Naive thymus-derived CD4-positive, alpha-beta T cell (primary cell): ENCODE measurements around the gene LCMT1. TPM values are rescaled to one million over a fixed set of nuclear protein-coding genes. Genes with fewer than 3 reads are reported as not detected.

Experiments
- ATAC-seq: fragments of 150-1000 bp; cut with Tn5 transposase; 2 replicates; pipeline ENCODE4 v1.10.0; 2021; ENCODE audit warnings: mild to moderate bottlenecking, moderate library complexity
- CTCF ChIA-PET: fragments of 350-600 bp; sonication (Branson Sonifier 250); formaldehyde crosslinking; loops from one replicate; lab custom pipeline; 2021; ENCODE audit warnings: antibody characterized with exemption; lab: Charles Lee
- POLR2A ChIA-PET: fragments of 350-600 bp; sonication (Branson Sonifier 250); formaldehyde crosslinking; loops from one replicate; lab custom pipeline; 2021; ENCODE audit warnings: antibody characterized with exemption, inconsistent platforms; lab: Charles Lee
- DNase-seq, 9 donors: peaks; one replicate each; pipeline versions ENCODE4 v3.0.0 to v3.0.0-alpha.2; 2020 to 2022; ENCODE audit warnings: mixed read lengths in 1 of 9
- H3K27ac ChIP-seq: one replicate; pipeline ENCODE4 v1.7.0; 2013; ENCODE audit warnings: mild to moderate bottlenecking, low read depth, low read length, moderate library complexity
- H3K27me3 ChIP-seq, 2 donors: one replicate each; pipeline ENCODE4 v1.7.0; 2013; ENCODE audit warnings: low read length in 2 of 2, mild to moderate bottlenecking in 2 of 2, moderate library complexity in 2 of 2; ENCODE audit not compliant: control insufficient read depth in 2 of 2, insufficient read depth in 2 of 2
- H3K36me3 ChIP-seq, 3 experiments: 1 replicate in 2 of 3; 2 replicates in 1 of 3; pipeline ENCODE4 v1.7.0; 2013; ENCODE audit warnings: low read length in 3 of 3, mild to moderate bottlenecking in 3 of 3, moderate library complexity in 1 of 3; ENCODE audit not compliant: insufficient read depth in 3 of 3, control insufficient read depth in 2 of 3
- H3K4me1 ChIP-seq, 2 donors: one replicate each; pipeline ENCODE4 v1.7.0; 2013; ENCODE audit warnings: low read length in 2 of 2, mild to moderate bottlenecking in 2 of 2, moderate library complexity in 1 of 2; ENCODE audit not compliant: control insufficient read depth in 2 of 2, insufficient read depth in 2 of 2
- H3K4me3 ChIP-seq: 2 replicates; pipeline ENCODE4 v1.7.0; 2013; ENCODE audit warnings: mild to moderate bottlenecking, low read length
- H3K9me3 ChIP-seq, 3 experiments: 1 replicate in 2 of 3; 2 replicates in 1 of 3; pipeline ENCODE4 v1.7.0; 2013; ENCODE audit warnings: low read length in 3 of 3; ENCODE audit not compliant: control insufficient read depth in 2 of 3
- H3K27ac Mint-ChIP-seq, 9 donors: one replicate each; pipeline ENCODE4 v1.8.0; 2020 to 2022; ENCODE audit warnings: mixed read lengths in 9 of 9, mild to moderate bottlenecking in 8 of 9, moderate library complexity in 5 of 9, inconsistent platforms in 2 of 9
- H3K27me3 Mint-ChIP-seq, 5 donors: one replicate each; pipeline ENCODE4 v1.8.0; 2021 to 2022; ENCODE audit warnings: mixed read lengths in 5 of 5, mild to moderate bottlenecking in 1 of 5
- H3K36me3 Mint-ChIP-seq, 5 donors: one replicate each; pipeline ENCODE4 v1.8.0; 2020 to 2022; ENCODE audit warnings: mixed read lengths in 5 of 5, mild to moderate bottlenecking in 3 of 5, inconsistent platforms in 1 of 5
- H3K4me1 Mint-ChIP-seq, 7 donors: one replicate each; pipeline ENCODE4 v1.8.0; 2020 to 2022; ENCODE audit warnings: mixed read lengths in 7 of 7, mild to moderate bottlenecking in 3 of 7, inconsistent platforms in 1 of 7
- H3K4me3 Mint-ChIP-seq, 10 donors: one replicate each; pipeline ENCODE4 v1.8.0; 2020 to 2022; ENCODE audit warnings: mild to moderate bottlenecking in 10 of 10, mixed read lengths in 10 of 10, moderate library complexity in 6 of 10, inconsistent platforms in 2 of 10
- H3K9me3 Mint-ChIP-seq, 11 donors: one replicate each; pipeline ENCODE4 v1.8.0; 2020 to 2022; ENCODE audit warnings: mixed read lengths in 11 of 11, mild to moderate bottlenecking in 4 of 11, inconsistent platforms in 1 of 11, moderate library complexity in 1 of 11
- intact Hi-C, 2 donors: fragments of 100-400 bp; cut with micrococcal nuclease; formaldehyde crosslinking; loops; one replicate each; pipeline ENCODE4 v1.15.1; 2023
- polyA plus RNA-seq, 2 donors: library from polyadenylated mRNA; unstranded; fragments of 300-500 nt; fragmentation: Illumina TruSeq; gene quantifications; one replicate each; pipeline ENCODE4 v1.2.3, GENCODE V29; 2021
- total RNA-seq, 6 experiments: library from RNA in 5 of 6; stranded (reverse) in 5 of 6; gene quantifications; 1 replicate in 5 of 6; 2 replicates in 1 of 6; pipeline ENCODE4 v1.2.3 and lab custom pipeline; 2021 to 2026

The LCMT1 gene
- total and polyA plus RNA-seq, 7 experiments from 2014 or later: 30.2 to 58.4 (median 36.8) TPM

DNA sequence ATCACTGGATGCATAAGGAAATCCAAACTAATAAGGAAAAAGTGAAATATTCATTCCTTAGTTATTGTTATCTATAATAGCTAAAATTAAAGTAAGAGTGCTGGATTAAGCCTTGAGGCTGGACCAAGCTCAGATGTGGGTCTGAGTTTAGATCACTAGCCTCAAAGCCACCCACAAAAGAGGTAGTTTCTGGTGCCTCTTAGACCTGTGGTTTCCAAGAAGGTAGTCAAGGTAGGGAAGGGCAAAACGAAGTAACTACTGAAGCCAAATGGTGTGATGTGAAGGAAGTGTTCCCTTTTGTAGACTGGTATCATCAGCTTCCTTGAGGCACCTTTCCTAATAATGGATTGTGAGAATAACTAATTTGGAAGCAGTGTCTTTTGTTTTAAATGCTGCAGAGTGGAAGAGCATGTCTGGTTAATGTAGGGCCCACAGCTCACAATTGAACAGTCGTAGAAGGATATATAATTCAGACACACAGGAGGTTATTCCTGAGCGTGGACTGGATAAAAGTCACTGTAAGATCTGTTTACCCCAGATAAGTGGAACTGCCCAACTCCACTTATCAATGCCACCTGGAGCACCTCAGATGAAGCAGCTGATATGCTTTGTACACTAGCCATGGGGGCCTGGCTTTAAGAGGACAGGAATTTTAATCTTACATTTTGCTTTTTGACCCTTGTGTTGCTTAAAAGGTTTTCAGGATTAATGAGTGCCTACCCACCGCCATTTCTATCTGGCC, 31.7 kb upstream of the LCMT1 start:
- Histone ChIP-seq H3K4me1 (no peaks in the 10 kb centered on the region), H3K27ac (no peak overlapping the region), H3K9me3 (no peaks in the 10 kb centered on the region), H3K4me3 (no peak overlapping the region), H3K36me3 (no peaks in the 10 kb centered on the region), H3K27me3 (no peaks in the 10 kb centered on the region)
- H3K4me1 Mint-ChIP-seq: no peaks in the 10 kb centered on the region
- intact Hi-C loops: no loop called here
- CTCF ChIA-PET: interaction anchor here (0.7 to 1.2 kb wide), 2 partner anchors 12 to 18 kb away, joined by 3 to 5 read pairs; no protein-coding TSS in a partner anchor
- H3K27me3 Mint-ChIP-seq: peaks cover 0 to 2% (median 0%) of the 10 kb centered on the region in 5 donors
- H3K36me3 Mint-ChIP-seq: peaks cover 0 to 25% (median 4%) of the 10 kb centered on the region in 5 donors
- no peak overlapping the region for H3K4me3 Mint-ChIP-seq
- H3K27ac Mint-ChIP-seq: no peak overlapping the region
- DNase-seq: no peak
- no peaks in the 10 kb centered on the region for H3K9me3 Mint-ChIP-seq
- no peak for ATAC-seq
- POLR2A ChIA-PET: interaction anchor here (1.2 to 1.6 kb wide), 3 partner anchors 14 to 28 kb away, joined by 3 to 6 read pairs (median 3); no protein-coding TSS in a partner anchor

DNA sequence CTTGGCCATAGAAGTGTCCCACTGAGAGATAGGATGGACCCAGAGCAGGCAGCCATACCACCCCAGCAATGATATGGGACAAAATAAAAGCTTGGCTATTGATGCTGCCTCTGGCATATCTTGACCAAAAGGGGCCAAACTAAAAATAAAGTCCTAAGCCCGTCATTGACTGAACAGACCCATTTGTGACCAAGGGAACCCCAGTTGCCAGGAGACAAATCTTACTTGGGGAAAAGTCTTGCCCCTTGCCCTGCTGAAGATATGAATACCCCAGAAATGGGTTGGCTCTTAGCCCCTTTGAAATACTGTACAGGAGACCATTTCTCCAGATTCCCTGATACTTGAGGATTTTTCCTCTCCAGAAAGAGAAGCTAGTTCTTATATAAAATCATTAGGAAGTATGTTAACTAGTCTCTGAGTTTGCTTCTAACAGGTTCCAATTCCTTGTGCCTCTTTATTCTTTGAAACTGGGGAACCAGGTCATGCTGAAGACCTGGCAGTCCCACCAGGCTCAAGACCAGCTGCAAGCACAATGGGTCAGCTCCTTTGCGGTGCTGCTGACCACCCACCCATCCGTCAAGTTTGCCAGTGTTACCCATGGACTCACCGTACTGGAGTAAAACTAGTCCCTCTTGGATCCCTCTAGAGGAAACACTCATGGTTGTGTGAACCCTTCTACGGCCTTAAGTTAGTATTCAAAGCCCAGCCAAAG, 31.0 kb upstream of the LCMT1 start:
- H3K4me1 ChIP-seq: no peaks in the 10 kb centered on the region
- ATAC-seq (no peak), DNase-seq (no peak)
- H3K9me3 Mint-ChIP-seq: no peaks in the 10 kb centered on the region
- peak overlapping the region in 2 of 9 donors; percentile 4 to 19 for H3K27ac Mint-ChIP-seq
- H3K9me3 ChIP-seq: no peaks in the 10 kb centered on the region
- no peaks in the 10 kb centered on the region for H3K4me1 Mint-ChIP-seq
- H3K27me3 ChIP-seq: no peaks in the 10 kb centered on the region
- no peaks in the 10 kb centered on the region for H3K36me3 ChIP-seq
- CTCF ChIA-PET: interaction anchor here (0.6 to 0.7 kb wide), 2 partner anchors 13 to 19 kb away, joined by 3 to 4 read pairs; no protein-coding TSS in a partner anchor
- no peak overlapping the region for H3K4me3 Mint-ChIP-seq
- intact Hi-C loops: no loop called here
- H3K27ac ChIP-seq: no peak overlapping the region
- H3K27me3 Mint-ChIP-seq: no peaks in the 10 kb centered on the region
- H3K36me3 Mint-ChIP-seq: peaks cover 0 to 25% (median 4%) of the 10 kb centered on the region in 5 donors
- POLR2A ChIA-PET: interaction anchor here (0.6 to 1.6 kb wide), 3 partner anchors 18 to 27 kb away, joined by 3 to 6 read pairs (median 3); no protein-coding TSS in a partner anchor
- H3K4me3 ChIP-seq: no peak overlapping the region

DNA sequence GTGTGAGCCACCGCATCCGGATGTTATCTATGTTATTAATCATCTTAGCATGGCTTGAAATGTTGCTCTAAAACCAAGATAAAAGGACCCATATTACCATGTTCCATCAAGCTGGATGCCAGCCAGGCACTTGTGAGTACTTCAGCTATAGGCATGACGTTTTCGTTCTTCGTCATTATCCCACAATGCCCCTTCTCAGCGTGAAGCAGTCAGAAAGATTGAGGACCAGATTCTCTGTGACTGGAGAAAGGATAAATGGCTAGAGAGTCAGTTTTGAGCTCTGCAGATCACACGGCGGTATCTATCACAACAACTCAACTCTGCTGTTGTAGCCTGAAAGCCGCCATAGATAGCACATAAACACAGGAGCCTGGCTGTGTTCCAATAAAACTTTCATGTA, 29.8 kb upstream of the LCMT1 start:
- Histone ChIP-seq H3K27ac (no peak overlapping the region), H3K27me3 (no peaks in the 10 kb centered on the region), H3K36me3 (no peaks in the 10 kb centered on the region), H3K9me3 (no peaks in the 10 kb centered on the region), H3K4me3 (no peak overlapping the region), H3K4me1 (no peaks in the 10 kb centered on the region)
- ChIA-PET CTCF (no interaction called here), POLR2A (no interaction called here)
- Mint-ChIP-seq H3K27ac (no peak overlapping the region), H3K4me3 (no peak overlapping the region), H3K27me3 (peaks cover 0 to 2% (median 0%) of the 10 kb centered on the region in 5 donors), H3K4me1 (no peaks in the 10 kb centered on the region), H3K36me3 (peaks cover 0 to 27% (median 5%) of the 10 kb centered on the region in 5 donors), H3K9me3 (no peaks in the 10 kb centered on the region)
- intact Hi-C loops: no loop called here
- ATAC-seq: no peak
- DNase-seq: no peak

DNA sequence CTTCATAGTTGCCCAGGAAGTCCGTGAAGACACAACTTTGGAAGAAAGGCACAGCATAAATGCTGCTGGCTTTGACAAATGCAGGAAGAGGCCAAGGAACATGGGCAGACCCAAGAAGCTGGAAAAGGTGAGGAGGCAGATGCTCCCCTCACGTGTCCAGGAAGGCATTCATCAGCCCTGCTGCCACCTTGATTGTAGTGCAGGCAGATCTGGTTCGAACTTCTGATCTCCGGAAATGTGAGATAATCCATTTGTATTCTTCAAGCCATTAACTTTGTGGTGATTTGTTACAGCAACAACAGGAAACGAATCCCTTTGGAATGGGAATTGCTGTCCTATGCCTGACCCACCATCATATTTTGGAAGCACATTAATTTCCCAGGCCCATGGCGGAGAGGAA, 28.5 kb upstream of the LCMT1 start:
- Histone ChIP-seq H3K9me3 (no peaks in the 10 kb centered on the region), H3K36me3 (no peaks in the 10 kb centered on the region), H3K27ac (no peak overlapping the region), H3K27me3 (no peaks in the 10 kb centered on the region), H3K4me1 (no peaks in the 10 kb centered on the region), H3K4me3 (no peak overlapping the region)
- H3K27me3 Mint-ChIP-seq: peaks cover 0 to 3% (median 0%) of the 10 kb centered on the region in 5 donors
- DNase-seq (no peak), ATAC-seq (no peak)
- peaks cover 0 to 37% (median 5%) of the 10 kb centered on the region in 5 donors for H3K36me3 Mint-ChIP-seq
- ChIA-PET CTCF (no interaction called here), POLR2A (no interaction called here)
- intact Hi-C loops: no loop called here
- H3K4me3 Mint-ChIP-seq: no peak overlapping the region
- H3K9me3 Mint-ChIP-seq: no peaks in the 10 kb centered on the region
- no peaks in the 10 kb centered on the region for H3K4me1 Mint-ChIP-seq
- H3K27ac Mint-ChIP-seq: no peak overlapping the region

DNA sequence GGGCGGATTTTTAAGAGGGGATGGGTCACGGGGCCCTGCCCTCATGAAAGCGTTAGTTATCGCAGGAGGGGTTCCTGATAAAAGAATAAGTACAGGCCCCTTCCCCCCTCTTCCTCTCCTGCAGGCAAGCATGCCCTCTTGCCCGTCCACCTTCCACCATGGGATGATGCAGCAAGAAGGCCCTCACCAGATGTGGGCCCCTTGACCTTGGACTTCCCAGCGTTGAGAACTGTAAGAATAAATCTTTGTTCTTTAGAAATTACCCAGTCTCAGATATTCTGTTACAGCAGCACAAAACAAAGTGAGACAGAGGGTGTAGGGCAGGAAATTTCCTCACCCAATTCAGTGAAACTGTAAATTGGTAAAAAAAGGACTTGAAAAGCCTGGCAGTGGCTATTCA, 27.8 kb upstream of the LCMT1 start:
- Mint-ChIP-seq H3K27me3 (peaks cover 0 to 3% (median 0%) of the 10 kb centered on the region in 5 donors), H3K27ac (no peak overlapping the region)

DNA sequence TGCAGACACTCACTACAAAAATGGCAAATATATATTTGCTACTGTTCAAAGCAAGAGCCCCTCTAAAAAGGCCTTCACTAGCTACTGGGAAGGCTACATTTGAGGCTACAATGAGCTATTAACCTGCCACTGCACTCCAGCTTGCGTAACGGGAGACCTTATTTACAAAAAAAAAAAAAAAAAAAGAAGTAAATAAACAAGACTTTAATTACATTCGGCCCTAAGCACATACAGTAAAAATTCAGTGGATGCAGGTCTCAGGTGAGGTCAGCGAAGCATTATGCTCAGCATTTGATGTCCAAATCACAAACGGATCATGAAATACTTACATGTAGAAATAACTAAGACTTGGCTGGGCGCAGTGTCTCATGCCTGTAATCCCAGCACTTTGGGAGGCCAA, 26.7 kb upstream of the LCMT1 start:
- Histone ChIP-seq H3K36me3 (no peaks in the 10 kb centered on the region), H3K27ac (no peak overlapping the region), H3K27me3 (no peaks in the 10 kb centered on the region), H3K4me1 (no peaks in the 10 kb centered on the region), H3K4me3 (no peak overlapping the region), H3K9me3 (no peaks in the 10 kb centered on the region)
- no peaks in the 10 kb centered on the region for H3K9me3 Mint-ChIP-seq
- peaks cover 0 to 34% (median 2%) of the 10 kb centered on the region in 5 donors for H3K36me3 Mint-ChIP-seq
- H3K4me1 Mint-ChIP-seq: no peaks in the 10 kb centered on the region
- ATAC-seq (no peak), DNase-seq (no peak)
- POLR2A ChIA-PET: interaction anchor here (0.6 to 1.2 kb wide), 4 partner anchors 9 to 54 kb away, joined by 3 to 5 read pairs (median 4); no protein-coding TSS in a partner anchor
- no peak overlapping the region for H3K4me3 Mint-ChIP-seq
- intact Hi-C loops: no loop called here
- H3K27ac Mint-ChIP-seq: no peak overlapping the region
- CTCF ChIA-PET: interaction anchor here (0.6 to 1.3 kb wide), 3 partner anchors 13 to 28 kb away, joined by 3 to 4 read pairs (median 3); no protein-coding TSS in a partner anchor
- H3K27me3 Mint-ChIP-seq: peaks cover 0 to 3% (median 0%) of the 10 kb centered on the region in 5 donors

More for the DNA sequence above, 27.8 kb upstream of the LCMT1 start:
- Mint-ChIP-seq H3K4me3 (no peak overlapping the region), H3K36me3 (peaks cover 0 to 38% (median 5%) of the 10 kb centered on the region in 5 donors), H3K9me3 (no peaks in the 10 kb centered on the region), H3K4me1 (no peaks in the 10 kb centered on the region)
- H3K4me3 ChIP-seq: no peak overlapping the region
- no peaks in the 10 kb centered on the region for H3K27me3 ChIP-seq
- H3K4me1 ChIP-seq: no peaks in the 10 kb centered on the region
- ChIA-PET CTCF (no interaction called here), POLR2A (no interaction called here)
- intact Hi-C loops: no loop called here
- no peak for DNase-seq
- H3K27ac ChIP-seq: no peak overlapping the region
- no peaks in the 10 kb centered on the region for H3K9me3 ChIP-seq
- H3K36me3 ChIP-seq: no peaks in the 10 kb centered on the region
- no peak for ATAC-seq
